Panc1 (cell line): ENCODE data around the gene C1orf159. TPM values are rescaled to one million over a fixed set of nuclear protein-coding genes. Genes with fewer than 3 reads are reported as not detected.
A peak's percentile ranks its signal among the peaks of the same experiment; 100 is the strongest.

Experiments used
- ATAC-seq: fragments of 200-7000 bp; cut with Tn5 transposase; 2 replicates; pipeline ENCODE4 v1.9.1; 2020; ENCODE audit warnings: mild to moderate bottlenecking, moderate library complexity
- BruUV-seq: library from RNA; stranded (reverse); fragments of 400-500 nt; replicated peaks from 2 replicates; lab custom pipeline; 2021; lab: Mats Ljungman, UMichigan
- CTCF ChIA-PET: fragments of 300-600 bp; sonication (Branson Sonifier 250); formaldehyde crosslinking; loops from one replicate; lab custom pipeline; 2022; ENCODE audit warnings: antibody characterized with exemption; lab: Charles Lee
- POLR2A ChIA-PET: fragments of 300-600 bp; sonication (Branson Sonifier 250); formaldehyde crosslinking; loops from one replicate; lab custom pipeline; 2022; ENCODE audit warnings: antibody characterized with exemption; lab: Charles Lee
- DNase-seq: peaks from one replicate; pipeline ENCODE4 v3.0.0-alpha.2; 2010; ENCODE audit warnings: low read depth, low spot score
- H3K27ac ChIP-seq: 2 replicates; pipeline ENCODE4 v1.5.1; 2011; ENCODE audit warnings: mild to moderate bottlenecking, low read length, inconsistent platforms
- H3K27me3 ChIP-seq: fragments of 200-500 bp; sonication (Bioruptor generic); 2 replicates; pipeline ENCODE4 v1.6.0; 2014; ENCODE audit warnings: low read length, inconsistent platforms; ENCODE audit not compliant: control insufficient read depth, insufficient read depth
- H3K36me3 ChIP-seq: fragments of 200-500 bp; sonication (Bioruptor generic); 2 replicates; pipeline ENCODE4 v1.5.1; 2014; ENCODE audit warnings: inconsistent platforms, mild to moderate bottlenecking, low read length, moderate library complexity; ENCODE audit not compliant: control insufficient read depth, insufficient read depth
- H3K4me1 ChIP-seq: 2 replicates; pipeline ENCODE4 v1.5.1; 2011; ENCODE audit warnings: inconsistent platforms, mild to moderate bottlenecking, low read length, moderate library complexity; ENCODE audit not compliant: control insufficient read depth, insufficient read depth
- H3K4me3 ChIP-seq, 2 experiments: 2 replicates each; pipeline ENCODE4 v1.5.1; 2011 to 2012; ENCODE audit warnings: low read depth in 2 of 2, low read length in 2 of 2, mild to moderate bottlenecking in 2 of 2, inconsistent platforms in 1 of 2, moderate library complexity in 1 of 2
- H3K9me3 ChIP-seq: fragments of 200-500 bp; sonication (Bioruptor generic); 2 replicates; pipeline ENCODE4 v1.5.1; 2014; ENCODE audit warnings: low read depth, mild to moderate bottlenecking, inconsistent platforms, low read length, moderate library complexity; ENCODE audit not compliant: control insufficient read depth, insufficient read depth
- CTCF ChIP-seq: fragments of 450-650 bp; IDR thresholded peaks from 2 replicates; pipeline ENCODE4 v1.5.1; 2017; ENCODE audit warnings: mild to moderate bottlenecking
- POLR2AphosphoS5 ChIP-seq: IDR thresholded peaks from 2 replicates; pipeline ENCODE4 v1.6.1; 2012; ENCODE audit warnings: mild to moderate bottlenecking, low read depth, low read length, moderate library complexity
- SIN3A ChIP-seq: IDR thresholded peaks from 2 replicates; pipeline ENCODE4 v1.6.1; 2012; ENCODE audit warnings: low read depth, mild to moderate bottlenecking, low read length, moderate library complexity, borderline replicate concordance; ENCODE audit not compliant: insufficient read depth
- TCF7L2 ChIP-seq: IDR thresholded peaks from 2 replicates; pipeline ENCODE4 v1.6.1; 2011; ENCODE audit warnings: mild to moderate bottlenecking, low read depth, low read length, inconsistent platforms
- in situ Hi-C: cut with HindIII; loops from 2 replicates; pipeline ENCODE4 v1.10.0; 2016; ENCODE audit warnings: low sequenced_read_pairs, low pct_unique_long_range_greater_than_20kb
- intact Hi-C: fragments of 100-400 bp; cut with micrococcal nuclease; formaldehyde crosslinking; loops from one replicate; pipeline ENCODE4 v1.10.0; 2022; ENCODE audit not compliant: unreplicated experiment
- total RNA-seq: library from RNA; stranded (reverse); gene quantifications from one replicate; pipeline ENCODE4 v1.2.1, GENCODE V29; 2021; ENCODE audit not compliant: unreplicated experiment
- TF ChIP-seq, protein P1 (sequence below), 2 experiments: IDR thresholded peaks; 2 replicates each; pipeline ENCODE4 v1.6.1; 2011 to 2012; ENCODE audit warnings: low read depth in 2 of 2, control low read depth in 1 of 2, low read length in 1 of 2, mild to moderate bottlenecking in 1 of 2, moderate library complexity in 1 of 2; ENCODE audit not compliant: insufficient read depth in 1 of 2

C1orf159 gene
- total RNA-seq, 1 experiment from 2014 or later, result 28.8 TPM

GRCh38 chr1:1081311-1082238 lies 34.3 kb downstream of the C1orf159 start:
- Histone ChIP-seq H3K4me3 (no peak overlapping the region), H3K9me3 (no peaks in the 10 kb centered on the region), H3K36me3 (no peaks in the 10 kb centered on the region), H3K27ac (no peak overlapping the region), H3K4me1 (peaks cover 5% of the 10 kb centered on the region; the same call in 1 of the 2 replicates), H3K27me3 (no peaks in the 10 kb centered on the region)
- ChIA-PET CTCF (no interaction called here), POLR2A (no interaction called here)
- in situ Hi-C loops, result no loop called here
- BruUV-seq, result TSS peak; percentile 85
- intact Hi-C loops, result no loop called here
- ATAC-seq (no peak), DNase-seq (no peak)
- no peak for TF ChIP-seq CTCF
- TF ChIP-seq, protein P1, sequence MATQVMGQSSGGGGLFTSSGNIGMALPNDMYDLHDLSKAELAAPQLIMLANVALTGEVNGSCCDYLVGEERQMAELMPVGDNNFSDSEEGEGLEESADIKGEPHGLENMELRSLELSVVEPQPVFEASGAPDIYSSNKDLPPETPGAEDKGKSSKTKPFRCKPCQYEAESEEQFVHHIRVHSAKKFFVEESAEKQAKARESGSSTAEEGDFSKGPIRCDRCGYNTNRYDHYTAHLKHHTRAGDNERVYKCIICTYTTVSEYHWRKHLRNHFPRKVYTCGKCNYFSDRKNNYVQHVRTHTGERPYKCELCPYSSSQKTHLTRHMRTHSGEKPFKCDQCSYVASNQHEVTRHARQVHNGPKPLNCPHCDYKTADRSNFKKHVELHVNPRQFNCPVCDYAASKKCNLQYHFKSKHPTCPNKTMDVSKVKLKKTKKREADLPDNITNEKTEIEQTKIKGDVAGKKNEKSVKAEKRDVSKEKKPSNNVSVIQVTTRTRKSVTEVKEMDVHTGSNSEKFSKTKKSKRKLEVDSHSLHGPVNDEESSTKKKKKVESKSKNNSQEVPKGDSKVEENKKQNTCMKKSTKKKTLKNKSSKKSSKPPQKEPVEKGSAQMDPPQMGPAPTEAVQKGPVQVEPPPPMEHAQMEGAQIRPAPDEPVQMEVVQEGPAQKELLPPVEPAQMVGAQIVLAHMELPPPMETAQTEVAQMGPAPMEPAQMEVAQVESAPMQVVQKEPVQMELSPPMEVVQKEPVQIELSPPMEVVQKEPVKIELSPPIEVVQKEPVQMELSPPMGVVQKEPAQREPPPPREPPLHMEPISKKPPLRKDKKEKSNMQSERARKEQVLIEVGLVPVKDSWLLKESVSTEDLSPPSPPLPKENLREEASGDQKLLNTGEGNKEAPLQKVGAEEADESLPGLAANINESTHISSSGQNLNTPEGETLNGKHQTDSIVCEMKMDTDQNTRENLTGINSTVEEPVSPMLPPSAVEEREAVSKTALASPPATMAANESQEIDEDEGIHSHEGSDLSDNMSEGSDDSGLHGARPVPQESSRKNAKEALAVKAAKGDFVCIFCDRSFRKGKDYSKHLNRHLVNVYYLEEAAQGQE (IDR thresholded peaks at IDR 0.05; ENCODE audit: insufficient read depth in 1 of 2, low read depth in 2 of 2, low read length in 1 of 2), result no peak
- no peak for TF ChIP-seq POLR2AphosphoS5
- TF ChIP-seq SIN3A, result no peak
- TF ChIP-seq TCF7L2, result no peak

- H3K36me3 ChIP-seq, result no peaks in the 10 kb centered on the region
- ChIA-PET POLR2A (no interaction called here), CTCF (no interaction called here)
- H3K27me3 ChIP-seq, result no peaks in the 10 kb centered on the region
- 0 out of 2 replicates have a peak overlapping the region, but pooled peaks have one; percentile 39 for H3K27ac ChIP-seq
- no TSS peak for BruUV-seq
- no peak overlapping the region for H3K4me3 ChIP-seq
- no peaks in the 10 kb centered on the region for H3K9me3 ChIP-seq
- TF ChIP-seq POLR2AphosphoS5 (no peak), CTCF (no peak), SIN3A (no peak), TCF7L2 (no peak)
- TF ChIP-seq, protein P1 (IDR thresholded peaks at IDR 0.05; ENCODE audit: insufficient read depth in 1 of 2, low read depth in 2 of 2, low read length in 1 of 2), result no peak
- in situ Hi-C loops, result no loop called here
- no peak for ATAC-seq
- H3K4me1 ChIP-seq, result peaks cover 5% of the 10 kb centered on the region; the same call in 1 of the 2 replicates
- DNase-seq, result no peak
- intact Hi-C loops, result no loop called here
Measured at GRCh38 chr1:1080951-1081310, 35.0 kb downstream of the C1orf159 start.
